Measurements from ENCODE around the gene SERPINA3.
"Not testable (repeated sequence)": the region's sequence is repeated elsewhere in the genome, so short reads cannot be mapped to it uniquely, and the experiment has no call there.

The SERPINA3 gene

GRCh38 chr14:94612174-94612573 lies at the start of gene SERPINA3:
TSS of gene SERPINA3 (plus strand) at chr14:94612391. CDS start at chr14:94614442, 2,051 bp downstream.
- H3K4me3 Mint-ChIP-seq, result no peak within 1 kb of the TSS
- no peaks in the 10 kb centered on the region for H3K36me3 Mint-ChIP-seq
- peaks cover 2% of the 10 kb centered on the region for H3K27me3 Mint-ChIP-seq
- no peaks in the 10 kb centered on the region for H3K4me1 Mint-ChIP-seq (ENCODE audit: low read depth)
- peaks cover 5% of the 10 kb centered on the region for H3K9me3 Mint-ChIP-seq (ENCODE audit: low read depth)
- H3K27ac Mint-ChIP-seq, result no peak within 1 kb of the TSS

GRCh38 chr14:94562941-94563883 lies 49.0 kb upstream of the SERPINA3 start:
- Mint-ChIP-seq H3K4me1 (ENCODE audit: low read depth) (no peaks in the 10 kb centered on the region), H3K4me3 (no peak overlapping the region), H3K36me3 (no peaks in the 10 kb centered on the region), H3K27ac (no peak overlapping the region), H3K27me3 (peaks cover 8% of the 10 kb centered on the region), H3K9me3 (ENCODE audit: low read depth) (no peaks in the 10 kb centered on the region)

GRCh38 chr14:94564381-94564780 lies 47.8 kb upstream of the SERPINA3 start:
- Mint-ChIP-seq H3K4me3 (no peak overlapping the region), H3K27me3 (peaks cover 2% of the 10 kb centered on the region), H3K9me3 (ENCODE audit: low read depth) (no peaks in the 10 kb centered on the region), H3K36me3 (no peaks in the 10 kb centered on the region), H3K4me1 (ENCODE audit: low read depth) (no peaks in the 10 kb centered on the region), H3K27ac (no peak overlapping the region)

- Mint-ChIP-seq H3K27me3 (no peaks in the 10 kb centered on the region), H3K27ac (no peak overlapping the region), H3K9me3 (ENCODE audit: low read depth) (no peaks in the 10 kb centered on the region), H3K4me3 (no peak overlapping the region), H3K36me3 (no peaks in the 10 kb centered on the region), H3K4me1 (ENCODE audit: low read depth) (no peaks in the 10 kb centered on the region)
Measured at GRCh38 chr14:94568186-94568585, 44.0 kb upstream of the SERPINA3 start.

- H3K9me3 Mint-ChIP-seq (ENCODE audit: low read depth), result no peaks in the 10 kb centered on the region
- no peaks in the 10 kb centered on the region for H3K27me3 Mint-ChIP-seq
- no peak overlapping the region for H3K4me3 Mint-ChIP-seq
- no peaks in the 10 kb centered on the region for H3K36me3 Mint-ChIP-seq
- no peak overlapping the region for H3K27ac Mint-ChIP-seq
- no peaks in the 10 kb centered on the region for H3K4me1 Mint-ChIP-seq (ENCODE audit: low read depth)
Measured at GRCh38 chr14:94569381-94570001, 42.7 kb upstream of the SERPINA3 start.

GRCh38 chr14:94570002-94570400 lies 42.2 kb upstream of the SERPINA3 start:
- H3K27me3 Mint-ChIP-seq, result no peaks in the 10 kb centered on the region
- H3K9me3 Mint-ChIP-seq (ENCODE audit: low read depth), result no peaks in the 10 kb centered on the region
- H3K27ac Mint-ChIP-seq, result no peak overlapping the region
- H3K4me3 Mint-ChIP-seq, result no peak overlapping the region
- no peaks in the 10 kb centered on the region for H3K36me3 Mint-ChIP-seq
- H3K4me1 Mint-ChIP-seq (ENCODE audit: low read depth), result no peaks in the 10 kb centered on the region

GRCh38 chr14:94570440-94570839 lies 41.8 kb upstream of the SERPINA3 start:
- no peak overlapping the region for H3K27ac Mint-ChIP-seq
- no peaks in the 10 kb centered on the region for H3K4me1 Mint-ChIP-seq (ENCODE audit: low read depth)
- no peaks in the 10 kb centered on the region for H3K36me3 Mint-ChIP-seq
- no peaks in the 10 kb centered on the region for H3K9me3 Mint-ChIP-seq (ENCODE audit: low read depth)
- H3K4me3 Mint-ChIP-seq, result no peak overlapping the region
- no peaks in the 10 kb centered on the region for H3K27me3 Mint-ChIP-seq

GRCh38 chr14:94571395-94571794 lies 40.8 kb upstream of the SERPINA3 start:
- Mint-ChIP-seq H3K4me3 (no peak overlapping the region), H3K9me3 (ENCODE audit: low read depth) (no peaks in the 10 kb centered on the region), H3K27me3 (no peaks in the 10 kb centered on the region), H3K36me3 (no peaks in the 10 kb centered on the region), H3K27ac (no peak overlapping the region), H3K4me1 (ENCODE audit: low read depth) (no peaks in the 10 kb centered on the region)

- Mint-ChIP-seq H3K27ac (no peak overlapping the region), H3K4me1 (ENCODE audit: low read depth) (no peaks in the 10 kb centered on the region), H3K27me3 (no peaks in the 10 kb centered on the region), H3K36me3 (no peaks in the 10 kb centered on the region), H3K4me3 (no peak overlapping the region), H3K9me3 (ENCODE audit: low read depth) (no peaks in the 10 kb centered on the region)
Measured at GRCh38 chr14:94571950-94572349, 40.2 kb upstream of the SERPINA3 start.

- H3K27ac Mint-ChIP-seq, result no peak overlapping the region
- no peaks in the 10 kb centered on the region for H3K27me3 Mint-ChIP-seq
- no peaks in the 10 kb centered on the region for H3K36me3 Mint-ChIP-seq
- H3K4me3 Mint-ChIP-seq, result no peak overlapping the region
- H3K9me3 Mint-ChIP-seq (ENCODE audit: low read depth), result no peaks in the 10 kb centered on the region
- H3K4me1 Mint-ChIP-seq (ENCODE audit: low read depth), result no peaks in the 10 kb centered on the region
Measured at GRCh38 chr14:94572637-94573303, 39.4 kb upstream of the SERPINA3 start.

GRCh38 chr14:94573475-94574277 lies 38.5 kb upstream of the SERPINA3 start:
- Mint-ChIP-seq H3K27me3 (no peaks in the 10 kb centered on the region), H3K4me3 (no peak overlapping the region), H3K4me1 (ENCODE audit: low read depth) (no peaks in the 10 kb centered on the region), H3K27ac (no peak overlapping the region), H3K36me3 (no peaks in the 10 kb centered on the region), H3K9me3 (ENCODE audit: low read depth) (no peaks in the 10 kb centered on the region)

- H3K4me1 Mint-ChIP-seq (ENCODE audit: low read depth), result no peaks in the 10 kb centered on the region
Measured at GRCh38 chr14:94574336-94574735, 37.9 kb upstream of the SERPINA3 start.

GRCh38 chr14:94575730-94576585 lies 36.2 kb upstream of the SERPINA3 start:
- Mint-ChIP-seq H3K27me3 (peaks cover 5% of the 10 kb centered on the region), H3K36me3 (no peaks in the 10 kb centered on the region), H3K27ac (no peak overlapping the region), H3K9me3 (ENCODE audit: low read depth) (no peaks in the 10 kb centered on the region), H3K4me3 (no peak overlapping the region), H3K4me1 (ENCODE audit: low read depth) (no peaks in the 10 kb centered on the region)

More at GRCh38 chr14:94574336-94574735, 37.9 kb upstream of the SERPINA3 start:
- Mint-ChIP-seq H3K36me3 (no peaks in the 10 kb centered on the region), H3K27ac (no peak overlapping the region), H3K9me3 (ENCODE audit: low read depth) (no peaks in the 10 kb centered on the region), H3K27me3 (peaks cover under 1% of the 10 kb centered on the region), H3K4me3 (no peak overlapping the region)

- H3K27ac Mint-ChIP-seq; H3K36me3 Mint-ChIP-seq; H3K4me1 Mint-ChIP-seq (ENCODE audit: low read depth); H3K27me3 Mint-ChIP-seq; H3K4me3 Mint-ChIP-seq; H3K9me3 Mint-ChIP-seq (ENCODE audit: low read depth): not testable (repeated sequence)
Measured at GRCh38 chr14:94577472-94577871, 34.7 kb upstream of the SERPINA3 start.

Data from activated naive CD8-positive, alpha-beta T cell (primary cell).